ENCODE data around the gene SKIC2. TPM values are rescaled to one million over a fixed set of nuclear protein-coding genes. Genes with fewer than 3 reads are reported as not detected.
"Not testable (repeated sequence)": the region's sequence is repeated elsewhere in the genome, so short reads cannot be mapped to it uniquely, and the experiment has no call there.

Gene SKIC2
- total RNA-seq, 3 donors from 2014 or later (not counting 1 experiment from before 2014, with no cell fraction given) = 119 to 184 (median 151) TPM

DNA sequence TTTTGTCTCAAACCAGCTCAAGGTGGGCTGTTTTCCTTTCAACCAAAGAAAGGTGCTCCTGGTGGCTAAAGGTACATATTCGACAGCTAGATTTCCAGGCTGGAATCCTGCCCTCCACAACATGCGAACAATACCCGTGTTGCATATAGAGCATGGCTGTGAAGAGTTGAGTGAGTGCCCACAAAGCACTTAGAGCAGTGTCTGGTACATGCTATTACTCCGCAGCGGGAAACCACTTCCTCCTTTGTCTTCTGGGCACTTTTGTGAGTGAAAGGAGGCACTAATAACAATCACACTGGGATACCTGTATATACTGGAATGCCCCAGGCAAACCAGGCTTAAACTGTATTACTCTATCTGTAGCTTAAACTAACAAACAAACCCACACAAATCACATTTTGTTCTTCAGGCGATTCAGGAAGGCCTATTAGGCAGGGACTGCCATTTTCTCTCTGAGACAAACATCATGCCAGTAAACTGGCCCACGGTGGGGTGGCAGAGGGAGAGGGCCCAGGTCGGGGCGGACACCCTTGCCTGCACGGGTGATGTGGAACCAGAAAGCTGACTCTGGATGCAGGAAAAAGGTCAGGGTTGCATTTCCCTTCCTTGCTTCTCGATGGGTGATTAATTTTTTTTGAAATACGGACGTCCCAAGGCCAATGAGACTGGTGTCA is 46.0 kb downstream of the SKIC2 start:
- H3K36me3 Mint-ChIP-seq; H3K4me1 ChIP-seq (ENCODE audit: control insufficient read depth, insufficient read depth, low read length); H3K27me3 ChIP-seq (ENCODE audit: control insufficient read depth, insufficient read depth, low read length); H3K27me3 Mint-ChIP-seq (ENCODE audit: low read depth in 2 of 2); H3K4me3 ChIP-seq (ENCODE audit: low read length); H3K27ac ChIP-seq (ENCODE audit: low read length); H3K36me3 ChIP-seq (ENCODE audit: control insufficient read depth, insufficient read depth, low read length); DNase-seq; H3K9me3 Mint-ChIP-seq; H3K9me3 ChIP-seq (ENCODE audit: control insufficient read depth, insufficient read depth, low read length); intact Hi-C loops (cut with micrococcal nuclease): not testable (repeated sequence)
- WGBS (ENCODE audit: insufficient coverage) = 76% methylated on average over 7 of the region's 13 CpGs
- Mint-ChIP-seq H3K4me3 (peak overlapping the region; percentile 55), H3K27ac (peak overlapping the region in 1 of 2 donors; percentile 75), H3K4me1 (peaks cover 9 to 11% of the 10 kb centered on the region in 2 donors)
- peak; percentile 70 to 94 (median 89) for ATAC-seq

DNA sequence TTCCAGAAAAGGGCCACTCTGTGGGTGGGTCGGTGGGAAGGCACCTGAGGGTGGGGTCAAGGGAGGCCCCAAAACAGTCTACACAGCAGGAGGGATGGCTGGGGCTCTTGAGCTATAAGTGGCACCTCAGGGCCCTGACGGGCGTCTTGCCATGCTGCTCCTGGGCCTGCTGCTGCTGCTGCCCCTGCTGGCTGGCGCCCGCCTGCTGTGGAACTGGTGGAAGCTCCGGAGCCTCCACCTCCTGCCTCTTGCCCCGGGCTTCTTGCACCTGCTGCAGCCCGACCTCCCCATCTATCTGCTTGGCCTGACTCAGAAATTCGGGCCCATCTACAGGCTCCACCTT is 46.5 kb downstream of the SKIC2 start:
- H3K36me3 Mint-ChIP-seq; DNase-seq; H3K4me1 ChIP-seq (ENCODE audit: control insufficient read depth, insufficient read depth, low read length); H3K27me3 Mint-ChIP-seq (ENCODE audit: low read depth in 2 of 2); H3K4me3 ChIP-seq (ENCODE audit: low read length); H3K27me3 ChIP-seq (ENCODE audit: control insufficient read depth, insufficient read depth, low read length); H3K9me3 Mint-ChIP-seq; H3K36me3 ChIP-seq (ENCODE audit: control insufficient read depth, insufficient read depth, low read length); H3K4me3 Mint-ChIP-seq; ATAC-seq; intact Hi-C loops (cut with micrococcal nuclease); H3K9me3 ChIP-seq (ENCODE audit: control insufficient read depth, insufficient read depth, low read length); H3K27ac ChIP-seq (ENCODE audit: low read length): not testable (repeated sequence)
- H3K27ac Mint-ChIP-seq = peak overlapping the region in 1 of 2 donors; percentile 75
- 91% methylated on average over 5 of the region's 9 CpGs for WGBS (ENCODE audit: insufficient coverage)
- H3K4me1 Mint-ChIP-seq = peaks cover 9 to 11% of the 10 kb centered on the region in 2 donors

DNA sequence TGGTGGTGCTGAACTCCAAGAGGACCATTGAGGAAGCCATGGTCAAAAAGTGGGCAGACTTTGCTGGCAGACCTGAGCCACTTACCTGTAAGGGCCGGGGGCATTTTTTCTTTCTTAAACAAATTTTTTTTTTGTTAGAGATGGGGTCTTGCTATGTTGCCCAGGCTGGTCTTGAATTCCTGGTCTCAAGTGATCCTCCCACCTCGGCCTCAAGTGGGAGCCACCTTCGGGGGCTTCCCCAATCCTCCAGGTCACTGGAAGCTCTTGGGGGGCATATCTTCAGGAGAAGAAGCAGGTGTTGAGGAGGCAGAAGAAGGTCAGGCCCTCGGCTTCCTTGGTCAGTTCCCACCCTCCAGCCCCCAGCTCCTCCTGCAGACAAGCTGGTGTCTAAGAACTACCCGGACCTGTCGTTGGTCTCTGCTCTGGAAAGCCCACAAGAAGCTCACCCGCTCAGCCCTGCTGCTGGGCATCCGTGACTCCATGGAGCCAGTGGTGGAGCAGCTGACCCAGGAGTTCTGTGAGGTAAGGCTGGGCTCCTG is 47.1 kb downstream of the SKIC2 start:
- H3K27me3 ChIP-seq (ENCODE audit: control insufficient read depth, insufficient read depth, low read length); H3K36me3 Mint-ChIP-seq; H3K4me3 Mint-ChIP-seq; H3K4me1 ChIP-seq (ENCODE audit: control insufficient read depth, insufficient read depth, low read length); H3K4me3 ChIP-seq (ENCODE audit: low read length); H3K27ac Mint-ChIP-seq; H3K9me3 ChIP-seq (ENCODE audit: control insufficient read depth, insufficient read depth, low read length); H3K9me3 Mint-ChIP-seq; intact Hi-C loops (cut with micrococcal nuclease); H3K27me3 Mint-ChIP-seq (ENCODE audit: low read depth in 2 of 2); H3K36me3 ChIP-seq (ENCODE audit: control insufficient read depth, insufficient read depth, low read length); H3K27ac ChIP-seq (ENCODE audit: low read length); ATAC-seq: not testable (repeated sequence)
- peak in 1 of 2 donors; percentile 7 for DNase-seq
- WGBS (ENCODE audit: insufficient coverage) = 71% methylated on average over 5 of the region's 8 CpGs
- peaks cover 9 to 11% of the 10 kb centered on the region in 2 donors for H3K4me1 Mint-ChIP-seq

DNA sequence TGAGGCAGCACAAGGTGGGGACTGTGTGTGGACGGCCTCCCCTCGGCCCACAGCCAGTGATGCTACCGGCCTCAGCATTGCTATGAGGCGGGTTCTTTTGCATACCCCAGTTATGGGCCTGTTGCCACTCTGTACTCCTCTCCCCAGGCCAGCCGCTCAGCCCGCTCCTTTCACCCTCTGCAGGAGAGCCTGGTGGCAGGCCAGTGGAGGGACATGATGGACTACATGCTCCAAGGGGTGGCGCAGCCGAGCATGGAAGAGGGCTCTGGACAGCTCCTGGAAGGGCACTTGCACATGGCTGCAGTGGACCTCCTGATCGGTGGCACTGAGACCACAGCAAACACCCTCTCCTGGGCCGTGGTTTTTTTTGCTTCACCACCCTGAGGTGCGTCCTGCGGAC is 48.1 kb downstream of the SKIC2 start:
- not testable (repeated sequence) for H3K36me3 Mint-ChIP-seq

DNA sequence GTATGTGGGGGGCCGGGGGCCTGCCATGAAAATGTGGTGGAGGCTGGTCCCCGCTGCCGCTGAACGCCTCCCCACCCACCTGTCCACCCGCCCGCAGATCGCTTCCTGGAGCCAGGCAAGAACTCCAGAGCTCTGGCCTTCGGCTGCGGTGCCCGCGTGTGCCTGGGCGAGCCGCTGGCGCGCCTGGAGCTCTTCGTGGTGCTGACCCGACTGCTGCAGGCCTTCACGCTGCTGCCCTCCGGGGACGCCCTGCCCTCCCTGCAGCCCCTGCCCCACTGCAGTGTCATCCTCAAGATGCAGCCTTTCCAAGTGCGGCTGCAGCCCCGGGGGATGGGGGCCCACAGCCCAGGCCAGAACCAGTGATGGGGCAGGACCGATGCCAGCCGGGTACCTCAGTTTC is 49.1 kb downstream of the SKIC2 start:
- DNase-seq; H3K9me3 ChIP-seq (ENCODE audit: control insufficient read depth, insufficient read depth, low read length); H3K27ac Mint-ChIP-seq; ATAC-seq; H3K36me3 Mint-ChIP-seq; H3K4me1 ChIP-seq (ENCODE audit: control insufficient read depth, insufficient read depth, low read length); intact Hi-C loops (cut with micrococcal nuclease); H3K4me3 ChIP-seq (ENCODE audit: low read length); H3K4me3 Mint-ChIP-seq; H3K36me3 ChIP-seq (ENCODE audit: control insufficient read depth, insufficient read depth, low read length); H3K27ac ChIP-seq (ENCODE audit: low read length); H3K27me3 Mint-ChIP-seq (ENCODE audit: low read depth in 2 of 2); H3K9me3 Mint-ChIP-seq; H3K27me3 ChIP-seq (ENCODE audit: control insufficient read depth, insufficient read depth, low read length): not testable (repeated sequence)
- WGBS (ENCODE audit: insufficient coverage) = no CpG with 5 or more reads among the region's 24 CpGs
- H3K4me1 Mint-ChIP-seq = peaks cover 9 to 11% of the 10 kb centered on the region in 2 donors

More for the DNA sequence above, 48.1 kb downstream of the SKIC2 start:
- ATAC-seq; H3K9me3 Mint-ChIP-seq; H3K9me3 ChIP-seq (ENCODE audit: control insufficient read depth, insufficient read depth, low read length); H3K36me3 ChIP-seq (ENCODE audit: control insufficient read depth, insufficient read depth, low read length); H3K4me1 ChIP-seq (ENCODE audit: control insufficient read depth, insufficient read depth, low read length); H3K27me3 Mint-ChIP-seq (ENCODE audit: low read depth in 2 of 2); H3K4me3 ChIP-seq (ENCODE audit: low read length); H3K4me3 Mint-ChIP-seq; intact Hi-C loops (cut with micrococcal nuclease); H3K27ac ChIP-seq (ENCODE audit: low read length); DNase-seq; H3K27ac Mint-ChIP-seq; H3K27me3 ChIP-seq (ENCODE audit: control insufficient read depth, insufficient read depth, low read length): not testable (repeated sequence)
- peaks cover 9 to 11% of the 10 kb centered on the region in 2 donors for H3K4me1 Mint-ChIP-seq
- WGBS (ENCODE audit: insufficient coverage) = 84% methylated on average over 8 of the region's 12 CpGs

DNA sequence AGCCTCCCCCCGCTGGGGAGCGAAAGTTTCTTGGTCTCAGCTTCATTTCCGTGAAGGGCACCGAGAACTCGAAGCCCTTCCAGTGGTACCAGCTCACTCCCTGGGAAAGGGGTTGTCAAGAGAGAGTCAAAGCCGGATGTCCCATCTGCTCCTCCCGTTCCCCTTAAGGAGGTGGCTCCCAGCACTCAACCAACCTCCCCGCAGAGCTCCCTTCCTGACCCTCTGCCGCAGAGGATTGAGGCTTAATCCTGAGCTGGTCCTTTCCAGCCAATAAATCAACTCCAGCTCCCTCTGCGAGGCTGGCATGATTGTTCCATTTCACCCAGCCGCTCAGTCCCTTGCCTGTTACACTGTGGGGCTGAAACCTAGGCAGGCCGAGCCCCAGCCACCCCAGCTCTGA is 49.6 kb downstream of the SKIC2 start:
- peaks cover 9 to 11% of the 10 kb centered on the region in 2 donors for H3K4me1 Mint-ChIP-seq
- H3K4me3 Mint-ChIP-seq; H3K27me3 Mint-ChIP-seq (ENCODE audit: low read depth in 2 of 2); DNase-seq; H3K4me3 ChIP-seq (ENCODE audit: low read length); H3K4me1 ChIP-seq (ENCODE audit: control insufficient read depth, insufficient read depth, low read length); H3K27ac ChIP-seq (ENCODE audit: low read length); H3K36me3 ChIP-seq (ENCODE audit: control insufficient read depth, insufficient read depth, low read length); intact Hi-C loops (cut with micrococcal nuclease); H3K27me3 ChIP-seq (ENCODE audit: control insufficient read depth, insufficient read depth, low read length); H3K36me3 Mint-ChIP-seq; H3K9me3 ChIP-seq (ENCODE audit: control insufficient read depth, insufficient read depth, low read length); ATAC-seq; H3K9me3 Mint-ChIP-seq; H3K27ac Mint-ChIP-seq: not testable (repeated sequence)
- 39% methylated on average over 4 of the region's 12 CpGs for WGBS (ENCODE audit: insufficient coverage)

DNA sequence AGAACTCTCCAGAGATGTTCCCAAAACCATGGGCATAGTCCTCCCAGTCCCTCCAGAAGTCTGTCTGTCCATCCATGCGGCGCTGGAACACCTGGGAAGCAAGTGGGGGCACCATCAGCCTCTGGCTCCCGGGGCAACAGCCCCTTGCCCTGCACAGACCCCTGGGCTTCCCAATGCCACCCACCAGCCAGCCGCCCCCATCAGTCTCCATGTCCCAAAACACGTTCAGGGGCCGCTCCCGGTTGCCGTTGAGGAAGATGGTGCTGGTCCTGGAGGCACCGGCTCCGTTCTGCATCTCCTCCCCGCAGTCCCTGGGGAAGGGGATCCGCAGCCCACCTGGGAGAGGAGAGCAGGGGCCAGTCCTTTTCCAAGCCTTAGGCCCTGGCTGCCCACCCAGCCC is 50.6 kb downstream of the SKIC2 start:
- H3K36me3 Mint-ChIP-seq; H3K27ac Mint-ChIP-seq; H3K27me3 ChIP-seq (ENCODE audit: control insufficient read depth, insufficient read depth, low read length); intact Hi-C loops (cut with micrococcal nuclease); H3K36me3 ChIP-seq (ENCODE audit: control insufficient read depth, insufficient read depth, low read length); H3K27me3 Mint-ChIP-seq (ENCODE audit: low read depth in 2 of 2); H3K4me1 ChIP-seq (ENCODE audit: control insufficient read depth, insufficient read depth, low read length); H3K9me3 ChIP-seq (ENCODE audit: control insufficient read depth, insufficient read depth, low read length); H3K4me3 Mint-ChIP-seq; H3K4me1 Mint-ChIP-seq; H3K27ac ChIP-seq (ENCODE audit: low read length); H3K9me3 Mint-ChIP-seq; DNase-seq; H3K4me3 ChIP-seq (ENCODE audit: low read length); ATAC-seq: not testable (repeated sequence)
- WGBS (ENCODE audit: insufficient coverage) = 57% methylated on average over 3 of the region's 12 CpGs

DNA sequence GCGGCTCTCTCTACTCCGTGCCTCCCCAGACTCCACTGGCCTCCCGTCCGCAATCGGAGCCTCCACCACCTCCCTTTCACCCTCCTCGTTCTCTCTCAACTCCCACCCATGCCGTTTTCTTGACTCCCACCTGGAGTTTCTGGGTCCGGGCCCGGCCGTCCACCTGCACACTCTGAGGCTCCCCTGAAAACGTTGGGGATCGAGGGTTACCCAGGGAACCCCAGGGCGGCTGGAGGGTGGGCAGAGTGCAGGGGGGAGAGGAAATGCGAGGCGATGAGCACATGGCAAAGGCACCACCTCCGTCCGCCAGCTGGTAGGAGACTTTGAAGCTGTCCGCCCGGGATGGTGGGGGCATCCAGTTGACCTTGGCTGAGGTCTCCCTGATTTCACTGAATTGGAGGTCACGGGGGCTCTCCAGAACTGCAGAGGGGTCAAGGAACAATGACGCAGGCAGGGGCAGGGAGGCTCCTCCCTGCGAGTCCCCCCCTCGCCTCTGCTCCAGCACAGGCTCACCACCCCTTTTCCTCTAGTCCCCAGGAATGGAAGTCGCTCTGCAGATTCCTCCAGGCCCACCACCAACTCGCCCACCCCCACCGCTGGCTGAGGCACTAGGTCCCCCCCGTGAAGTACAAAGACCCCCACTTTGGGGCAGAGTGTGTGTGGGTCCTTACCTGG is 52.0 kb downstream of the SKIC2 start:
- DNase-seq; H3K4me1 ChIP-seq (ENCODE audit: control insufficient read depth, insufficient read depth, low read length); H3K36me3 ChIP-seq (ENCODE audit: control insufficient read depth, insufficient read depth, low read length); H3K4me1 Mint-ChIP-seq; H3K36me3 Mint-ChIP-seq; ATAC-seq; H3K27me3 Mint-ChIP-seq (ENCODE audit: low read depth in 2 of 2); H3K9me3 ChIP-seq (ENCODE audit: control insufficient read depth, insufficient read depth, low read length); H3K4me3 ChIP-seq (ENCODE audit: low read length); intact Hi-C loops (cut with micrococcal nuclease); H3K27ac ChIP-seq (ENCODE audit: low read length); H3K27me3 ChIP-seq (ENCODE audit: control insufficient read depth, insufficient read depth, low read length); H3K27ac Mint-ChIP-seq; H3K9me3 Mint-ChIP-seq; H3K4me3 Mint-ChIP-seq: not testable (repeated sequence)
- 85% methylated on average over 14 of the region's 27 CpGs for WGBS (ENCODE audit: insufficient coverage)

All from natural killer cell (primary cell).